Mesenchymal stem cell (in vitro differentiated cells and primary cell): Measurements from ENCODE around the gene RAET1G.

Source experiments
- DNase-seq: peaks from one replicate; pipeline ENCODE4 v3.0.0-alpha.2; 2013
- H2AFZ ChIP-seq: one replicate; pipeline ENCODE4 v1.6.1; 2013; ENCODE audit warnings: low read depth, mild to moderate bottlenecking, control low read depth, inconsistent platforms, low read length, moderate library complexity
- H2AK5ac ChIP-seq: 2 replicates; pipeline ENCODE4 v1.6.1; 2013; ENCODE audit warnings: low read length, moderate library complexity, mild to moderate bottlenecking, inconsistent platforms; ENCODE audit not compliant: severe bottlenecking
- H2BK120ac ChIP-seq: one replicate; pipeline ENCODE4 v1.6.1; 2013; ENCODE audit warnings: low read depth, mild to moderate bottlenecking, inconsistent platforms, low read length, moderate library complexity
- H2BK12ac ChIP-seq, 2 experiments: one replicate each; pipeline ENCODE4 v1.6.1; 2013; ENCODE audit warnings: inconsistent platforms in 2 of 2, low read length in 2 of 2, mild to moderate bottlenecking in 2 of 2, moderate library complexity in 2 of 2, control low read depth in 1 of 2
- H2BK15ac ChIP-seq: one replicate; pipeline ENCODE4 v1.6.1; 2013; ENCODE audit warnings: mild to moderate bottlenecking, low read depth, inconsistent platforms; ENCODE audit not compliant: poor library complexity, severe bottlenecking
- H2BK5ac ChIP-seq: 2 replicates; pipeline ENCODE4 v1.6.1; 2013; ENCODE audit warnings: low read depth, mild to moderate bottlenecking, low read length, control low read depth, inconsistent platforms; ENCODE audit not compliant: poor library complexity, severe bottlenecking
- H3K14ac ChIP-seq, 2 experiments: one replicate each; pipeline ENCODE4 v1.6.1; 2013; ENCODE audit warnings: inconsistent platforms in 2 of 2, low read length in 2 of 2, control low read depth in 1 of 2, mild to moderate bottlenecking in 1 of 2, moderate library complexity in 1 of 2
- H3K18ac ChIP-seq, 2 experiments: one replicate each; pipeline ENCODE4 v1.6.1; 2013; ENCODE audit warnings: inconsistent platforms in 2 of 2, low read length in 2 of 2, control low read depth in 1 of 2, low read depth in 1 of 2, mild to moderate bottlenecking in 1 of 2
- H3K23ac ChIP-seq, 2 experiments: one replicate each; pipeline ENCODE4 v1.6.1; 2013; ENCODE audit warnings: inconsistent platforms in 2 of 2, low read length in 2 of 2, mild to moderate bottlenecking in 2 of 2, moderate library complexity in 2 of 2, control low read depth in 1 of 2
- H3K27ac ChIP-seq: 2 replicates; pipeline ENCODE4 v1.5.1; 2013; ENCODE audit warnings: mild to moderate bottlenecking, moderate library complexity, low read length, control low read depth, inconsistent platforms; ENCODE audit not compliant: poor library complexity, severe bottlenecking
- H3K27me3 ChIP-seq, 2 experiments: 2 replicates each; pipeline versions ENCODE4 v1.6.1 to v1.7.0; 2013; ENCODE audit warnings: low read length in 2 of 2, mild to moderate bottlenecking in 2 of 2, moderate library complexity in 2 of 2, control low read depth in 1 of 2, inconsistent platforms in 1 of 2; ENCODE audit not compliant: control insufficient read depth in 1 of 2, insufficient read depth in 1 of 2
- H3K36me3 ChIP-seq, 2 experiments: 2 replicates each; pipeline versions ENCODE4 v1.6.1 to v1.7.0; 2013; ENCODE audit warnings: low read length in 2 of 2, control low read depth in 1 of 2, inconsistent platforms in 1 of 2, low read depth in 1 of 2, mild to moderate bottlenecking in 1 of 2; ENCODE audit not compliant: insufficient read depth in 2 of 2, control insufficient read depth in 1 of 2
- H3K4ac ChIP-seq, 2 experiments: one replicate each; pipeline ENCODE4 v1.6.1; 2013; ENCODE audit warnings: inconsistent platforms in 2 of 2, low read length in 2 of 2, mild to moderate bottlenecking in 2 of 2, moderate library complexity in 2 of 2, control low read depth in 1 of 2, low read depth in 1 of 2
- H3K4me1 ChIP-seq: 2 replicates; pipeline ENCODE4 v1.6.1; 2013; ENCODE audit warnings: low read depth, low read length, control low read depth; ENCODE audit not compliant: control insufficient read depth, insufficient read depth
- H3K4me2 ChIP-seq: 2 replicates; pipeline ENCODE4 v1.6.1; 2013; ENCODE audit warnings: low read length, mild to moderate bottlenecking, inconsistent platforms; ENCODE audit not compliant: poor library complexity, severe bottlenecking
- H3K4me3 ChIP-seq, 2 experiments: 2 replicates each; pipeline versions ENCODE4 v1.5.1 to v1.7.0; 2013; ENCODE audit warnings: low read length in 2 of 2, mild to moderate bottlenecking in 2 of 2, control low read depth in 1 of 2, low read depth in 1 of 2; ENCODE audit not compliant: insufficient read depth in 1 of 2
- H3K79me1 ChIP-seq: replicated peaks from 2 replicates; pipeline ENCODE4 v1.6.1; 2013; ENCODE audit warnings: mild to moderate bottlenecking, control low read depth, low read length, inconsistent platforms; ENCODE audit not compliant: poor library complexity, severe bottlenecking
- H3K9ac ChIP-seq: 2 replicates; pipeline ENCODE4 v1.7.0; 2013; ENCODE audit warnings: mild to moderate bottlenecking, low read length, moderate library complexity
- H3K9me3 ChIP-seq: 2 replicates; pipeline ENCODE4 v1.7.0; 2013; ENCODE audit warnings: mild to moderate bottlenecking, low read length; ENCODE audit not compliant: control insufficient read depth
- H4K8ac ChIP-seq: one replicate; pipeline ENCODE4 v1.6.1; 2013; ENCODE audit warnings: inconsistent platforms, mild to moderate bottlenecking, low read length, moderate library complexity
- H4K91ac ChIP-seq: one replicate; pipeline ENCODE4 v1.6.1; 2013; ENCODE audit warnings: mild to moderate bottlenecking, low read length, inconsistent platforms
- WGBS: methylation state at CpG from one replicate; pipeline ENCODE4 v1.1.7; 2013; ENCODE audit warnings: mixed read lengths; 5-methylcytosine and 5-hydroxymethylcytosine counted together

The RAET1G gene

GRCh38 chr6:149963462-149964307, 40.8 kb upstream of the RAET1G start, which contains the start of gene ULBP1:
Gene ULBP1 (plus strand): TSS chr6:149963943. CDS start chr6:149964050, 107 bp downstream.
- H3K23ac ChIP-seq, result peak within 1 kb of the TSS in 1 of 2 experiments; percentile 86
- no peaks in the 10 kb centered on the region for H3K36me3 ChIP-seq
- WGBS, result under 1% methylated on average over 62 of the region's 69 CpGs
- peak within 1 kb of the TSS in 1 of 2 experiments; percentile 93 for H3K14ac ChIP-seq
- peak within 1 kb of the TSS; percentile 61 for H4K8ac ChIP-seq
- H3K18ac ChIP-seq, result no peak within 1 kb of the TSS
- no peaks in the 10 kb centered on the region for H3K9me3 ChIP-seq
- H3K27ac ChIP-seq, result no peak within 1 kb of the TSS
- peak within 1 kb of the TSS; percentile 52 to 74 for H2BK12ac ChIP-seq
- H3K4ac ChIP-seq, result no peak within 1 kb of the TSS
- H3K9ac ChIP-seq, result peak within 1 kb of the TSS; percentile 70
- peak within 1 kb of the TSS; percentile 84 for H2BK15ac ChIP-seq
- H3K27me3 ChIP-seq, result peaks cover 60 to 90% of the 10 kb centered on the region in 2 experiments
- H2AFZ ChIP-seq, result peak within 1 kb of the TSS; percentile 36
- peaks cover 32% of the 10 kb centered on the region for H3K4me1 ChIP-seq
- H4K91ac ChIP-seq, result no peak within 1 kb of the TSS
- no peak within 1 kb of the TSS for H2AK5ac ChIP-seq
- H2BK5ac ChIP-seq, result no peak within 1 kb of the TSS
- peak within 1 kb of the TSS; percentile 82 for H3K4me2 ChIP-seq
- DNase-seq, result peak; percentile 86
- H3K4me3 ChIP-seq, result peak within 1 kb of the TSS; percentile 55 to 72
- H3K79me1 ChIP-seq, result no peaks in the 10 kb centered on the region
- no peak within 1 kb of the TSS for H2BK120ac ChIP-seq

- no peak overlapping the region for H3K23ac ChIP-seq
- H2AFZ ChIP-seq, result peak overlapping the region; percentile 21
- no peak overlapping the region for H3K14ac ChIP-seq
- H3K4me3 ChIP-seq, result peak overlapping the region in 1 of 2 experiments; percentile 72
- H2BK12ac ChIP-seq, result no peak overlapping the region
- no peak overlapping the region for H2AK5ac ChIP-seq
- no peak overlapping the region for H4K91ac ChIP-seq
- 0% methylated on average over 7 of the region's 8 CpGs for WGBS
- no peak overlapping the region for H2BK15ac ChIP-seq
- no peak overlapping the region for H2BK5ac ChIP-seq
- H3K79me1 ChIP-seq, result no peaks in the 10 kb centered on the region
- peaks cover 32% of the 10 kb centered on the region for H3K4me1 ChIP-seq
- H3K4me2 ChIP-seq, result no peak overlapping the region
- peak; percentile 57 for DNase-seq
- H4K8ac ChIP-seq, result no peak overlapping the region
- H3K9me3 ChIP-seq, result no peaks in the 10 kb centered on the region
- no peaks in the 10 kb centered on the region for H3K36me3 ChIP-seq
- no peak overlapping the region for H3K4ac ChIP-seq
- H3K27me3 ChIP-seq, result peaks cover 60 to 91% of the 10 kb centered on the region in 2 experiments
- no peak overlapping the region for H2BK120ac ChIP-seq
- peak overlapping the region; percentile 70 for H3K9ac ChIP-seq
- no peak overlapping the region for H3K27ac ChIP-seq
- no peak overlapping the region for H3K18ac ChIP-seq
Measured at GRCh38 chr6:149963212-149963461, 40.2 kb upstream of the RAET1G start.

GRCh38 chr6:149962461-149963211, 39.7 kb upstream of the RAET1G start:
- WGBS, result 64% methylated on average over 7 of the region's 7 CpGs
- no peak overlapping the region for H3K14ac ChIP-seq
- H2AFZ ChIP-seq, result peak overlapping the region; percentile 21
- H2BK15ac ChIP-seq, result no peak overlapping the region
- no peak overlapping the region for H3K27ac ChIP-seq
- no peak overlapping the region for H3K18ac ChIP-seq
- H3K9ac ChIP-seq, result no peak overlapping the region
- no peak overlapping the region for H2BK5ac ChIP-seq
- no peak overlapping the region for H3K4ac ChIP-seq
- no peak overlapping the region for H3K4me3 ChIP-seq
- no peak overlapping the region for H2BK12ac ChIP-seq
- no peaks in the 10 kb centered on the region for H3K36me3 ChIP-seq
- H3K9me3 ChIP-seq, result no peaks in the 10 kb centered on the region
- no peak overlapping the region for H3K23ac ChIP-seq
- no peak overlapping the region for H2BK120ac ChIP-seq
- no peak overlapping the region for H4K8ac ChIP-seq
- peaks cover 57 to 95% of the 10 kb centered on the region in 2 experiments for H3K27me3 ChIP-seq
- no peak overlapping the region for H3K4me2 ChIP-seq
- no peaks in the 10 kb centered on the region for H3K79me1 ChIP-seq
- no peak for DNase-seq
- H3K4me1 ChIP-seq, result peaks cover 32% of the 10 kb centered on the region
- no peak overlapping the region for H2AK5ac ChIP-seq
- no peak overlapping the region for H4K91ac ChIP-seq

GRCh38 chr6:149961728-149962425, 39.0 kb upstream of the RAET1G start:
- H3K18ac ChIP-seq, result no peak overlapping the region
- no peak overlapping the region for H2BK15ac ChIP-seq
- no peak overlapping the region for H2BK12ac ChIP-seq
- DNase-seq, result no peak
- H3K4ac ChIP-seq, result no peak overlapping the region
- no peaks in the 10 kb centered on the region for H3K79me1 ChIP-seq
- no peak overlapping the region for H2AK5ac ChIP-seq
- no peaks in the 10 kb centered on the region for H3K36me3 ChIP-seq
- no peak overlapping the region for H4K8ac ChIP-seq
- H3K4me3 ChIP-seq, result no peak overlapping the region
- H2BK120ac ChIP-seq, result no peak overlapping the region
- H3K4me1 ChIP-seq, result peaks cover 32% of the 10 kb centered on the region
- no peak overlapping the region for H4K91ac ChIP-seq
- H3K23ac ChIP-seq, result no peak overlapping the region
- 62% methylated on average over 6 of the region's 6 CpGs for WGBS
- no peak overlapping the region for H3K9ac ChIP-seq
- peaks cover 54 to 95% of the 10 kb centered on the region in 2 experiments for H3K27me3 ChIP-seq
- H3K4me2 ChIP-seq, result no peak overlapping the region
- H3K14ac ChIP-seq, result no peak overlapping the region
- H3K27ac ChIP-seq, result no peak overlapping the region
- H2AFZ ChIP-seq, result no peak overlapping the region
- no peaks in the 10 kb centered on the region for H3K9me3 ChIP-seq
- H2BK5ac ChIP-seq, result no peak overlapping the region
